A549 (cell line): ENCODE results near the gene GMEB2.

Experiments used
- CTCF ChIP-seq: fragments of >200 bp; sonication (Bioruptor Twin); formaldehyde crosslinking; IDR thresholded peaks from 3 replicates; pipeline ENCODE4 v1.5.1; 2016
- JUN ChIP-seq, 2 experiments: fragments of >200 bp; sonication (Bioruptor Twin); formaldehyde crosslinking; IDR thresholded peaks; 2 replicates in 1 of 2; 3 replicates in 1 of 2; pipeline ENCODE4 v1.6.1; 2016 to 2017
- KDM1A ChIP-seq: fragments of 200-600 bp; sonication (generic); IDR thresholded peaks from 2 replicates; pipeline ENCODE4 v1.6.1; 2016; ENCODE audit warnings: low read depth, mild to moderate bottlenecking
- POLR2A ChIP-seq: IDR thresholded peaks from 2 replicates; pipeline ENCODE4 v1.6.1; 2012; ENCODE audit warnings: mild to moderate bottlenecking, low read length
- TF ChIP-seq, protein P1 (sequence below): fragments of 200-600 bp; sonication (generic); IDR thresholded peaks from 2 replicates; pipeline ENCODE4 v1.6.1; 2016; ENCODE audit warnings: antibody characterized with exemption, mild to moderate bottlenecking, moderate library complexity

GRCh38 chr20:63619505-63619904 is 7.4 kb downstream of the GMEB2 start:
- TF ChIP-seq CTCF (no peak), POLR2A (no peak), KDM1A (no peak), JUN (IDR thresholded peaks at IDR 0.05) (no peak)
- TF ChIP-seq, protein P1, sequence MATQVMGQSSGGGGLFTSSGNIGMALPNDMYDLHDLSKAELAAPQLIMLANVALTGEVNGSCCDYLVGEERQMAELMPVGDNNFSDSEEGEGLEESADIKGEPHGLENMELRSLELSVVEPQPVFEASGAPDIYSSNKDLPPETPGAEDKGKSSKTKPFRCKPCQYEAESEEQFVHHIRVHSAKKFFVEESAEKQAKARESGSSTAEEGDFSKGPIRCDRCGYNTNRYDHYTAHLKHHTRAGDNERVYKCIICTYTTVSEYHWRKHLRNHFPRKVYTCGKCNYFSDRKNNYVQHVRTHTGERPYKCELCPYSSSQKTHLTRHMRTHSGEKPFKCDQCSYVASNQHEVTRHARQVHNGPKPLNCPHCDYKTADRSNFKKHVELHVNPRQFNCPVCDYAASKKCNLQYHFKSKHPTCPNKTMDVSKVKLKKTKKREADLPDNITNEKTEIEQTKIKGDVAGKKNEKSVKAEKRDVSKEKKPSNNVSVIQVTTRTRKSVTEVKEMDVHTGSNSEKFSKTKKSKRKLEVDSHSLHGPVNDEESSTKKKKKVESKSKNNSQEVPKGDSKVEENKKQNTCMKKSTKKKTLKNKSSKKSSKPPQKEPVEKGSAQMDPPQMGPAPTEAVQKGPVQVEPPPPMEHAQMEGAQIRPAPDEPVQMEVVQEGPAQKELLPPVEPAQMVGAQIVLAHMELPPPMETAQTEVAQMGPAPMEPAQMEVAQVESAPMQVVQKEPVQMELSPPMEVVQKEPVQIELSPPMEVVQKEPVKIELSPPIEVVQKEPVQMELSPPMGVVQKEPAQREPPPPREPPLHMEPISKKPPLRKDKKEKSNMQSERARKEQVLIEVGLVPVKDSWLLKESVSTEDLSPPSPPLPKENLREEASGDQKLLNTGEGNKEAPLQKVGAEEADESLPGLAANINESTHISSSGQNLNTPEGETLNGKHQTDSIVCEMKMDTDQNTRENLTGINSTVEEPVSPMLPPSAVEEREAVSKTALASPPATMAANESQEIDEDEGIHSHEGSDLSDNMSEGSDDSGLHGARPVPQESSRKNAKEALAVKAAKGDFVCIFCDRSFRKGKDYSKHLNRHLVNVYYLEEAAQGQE = no peak
